Measurements from ENCODE around the gene CSNK1G3. TPM values are rescaled to one million over a fixed set of nuclear protein-coding genes. Genes with fewer than 3 reads are reported as not detected.

CSNK1G3 gene
- total RNA-seq, 1 experiment from 2014 or later = 51.1 TPM

DNA sequence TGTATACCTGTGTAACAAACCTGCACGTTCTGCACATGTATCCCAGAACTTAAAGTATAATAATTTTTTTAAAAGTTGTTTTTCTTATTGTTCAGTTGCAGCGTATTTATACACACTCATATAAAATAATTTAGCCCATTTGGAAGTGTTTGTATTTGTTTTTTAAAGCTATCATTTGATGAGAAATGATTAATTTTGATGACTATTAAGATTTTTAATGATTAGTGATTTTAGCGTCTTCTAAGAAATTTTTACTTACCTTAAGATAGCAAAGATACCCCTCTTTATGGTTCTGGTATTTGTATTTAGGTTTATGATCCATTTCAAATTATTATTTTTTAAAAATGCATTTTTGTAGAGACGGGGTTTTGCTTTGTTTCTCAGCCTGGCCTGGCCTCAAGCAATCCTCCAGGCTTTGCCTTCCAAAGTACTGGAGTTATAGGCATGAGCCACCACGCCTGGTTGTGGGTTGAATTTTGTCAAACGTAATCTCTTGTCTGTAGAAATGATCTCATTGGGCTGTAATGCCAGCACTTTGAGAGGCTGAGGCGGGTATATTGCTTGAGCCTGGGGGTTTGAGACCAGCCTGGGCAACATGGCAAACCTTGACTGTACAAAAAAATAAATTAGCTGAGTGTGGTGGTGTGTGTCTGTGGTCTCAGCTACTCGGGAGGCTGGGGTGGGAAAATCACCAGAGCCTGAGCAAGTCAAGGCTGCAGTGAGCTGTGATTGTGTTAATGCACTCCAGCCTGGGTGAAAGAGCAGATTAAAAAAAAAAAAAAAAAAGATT, 26.9 kb downstream of the CSNK1G3 start:
- BruUV-seq (replicated peaks) = no TSS peak
- no peak for DNase-seq (ENCODE audit: low read depth, low spot score)
- CTCF ChIA-PET = no interaction called here
- no peak for ATAC-seq
- H3K9ac ChIP-seq (ENCODE audit: low read length) = no peak overlapping the region
- H4K20me1 ChIP-seq (ENCODE audit: insufficient read depth) = peaks cover 4% of the 10 kb centered on the region
- no peak overlapping the region for H3K4me3 ChIP-seq (replicated peaks in 1 of 2; ENCODE audit: low read depth in 1 of 2, low read length in 2 of 2)
- no peaks in the 10 kb centered on the region for H3K36me3 ChIP-seq (ENCODE audit: control insufficient read depth in 1 of 2, insufficient read depth in 2 of 2, low read length in 2 of 2)
- H3K27me3 ChIP-seq (ENCODE audit: insufficient read depth, low read length) = no peaks in the 10 kb centered on the region
- intact Hi-C loops (cut with micrococcal nuclease) = no loop called here
- no peaks in the 10 kb centered on the region for H3K9me3 ChIP-seq (ENCODE audit: control insufficient read depth in 1 of 2, insufficient read depth in 1 of 2, low read depth in 1 of 2, low read length in 2 of 2)
- H3K9me2 ChIP-seq (ENCODE audit: insufficient read depth) = no peaks in the 10 kb centered on the region
- RAD21 ChIA-PET (ENCODE audit: low non-redundant PET in 1 of 2, low total read pairs in 2 of 2, uncharacterized antibody in 2 of 2, unreplicated experiment in 2 of 2) = no interaction called here
- TF ChIP-seq FOSL1 (IDR thresholded peaks at IDR 0.05; ENCODE audit: low read depth) (no peak), SRF (IDR thresholded peaks at IDR 0.05; ENCODE audit: low read depth) (no peak), ZFX (IDR thresholded peaks at IDR 0.05) (no peak), JUND (IDR thresholded peaks at IDR 0.05) (no peak), CEBPB (IDR thresholded peaks at IDR 0.05; ENCODE audit: low read depth) (no peak), EGR1 (IDR thresholded peaks at IDR 0.05; ENCODE audit: low read depth) (no peak), TCF7L2 (IDR thresholded peaks at IDR 0.05; ENCODE audit: borderline replicate concordance, extremely low read depth, insufficient read depth, insufficient read length) (no peak)
- H3K4me2 ChIP-seq (ENCODE audit: low read length) = no peak overlapping the region
- POLR2A ChIA-PET = no interaction called here
- H2AFZ ChIP-seq (ENCODE audit: low read depth, low read length, poor library complexity, severe bottlenecking) = no peak overlapping the region
- no peak overlapping the region for H3K27ac ChIP-seq (ENCODE audit: low read depth, low read length)
- H3K4me1 ChIP-seq (ENCODE audit: control insufficient read depth in 1 of 2, insufficient read depth in 2 of 2, low read length in 2 of 2) = no peaks in the 10 kb centered on the region
- H3K79me2 ChIP-seq (ENCODE audit: insufficient read depth, low read length) = peaks cover 92% of the 10 kb centered on the region

DNA sequence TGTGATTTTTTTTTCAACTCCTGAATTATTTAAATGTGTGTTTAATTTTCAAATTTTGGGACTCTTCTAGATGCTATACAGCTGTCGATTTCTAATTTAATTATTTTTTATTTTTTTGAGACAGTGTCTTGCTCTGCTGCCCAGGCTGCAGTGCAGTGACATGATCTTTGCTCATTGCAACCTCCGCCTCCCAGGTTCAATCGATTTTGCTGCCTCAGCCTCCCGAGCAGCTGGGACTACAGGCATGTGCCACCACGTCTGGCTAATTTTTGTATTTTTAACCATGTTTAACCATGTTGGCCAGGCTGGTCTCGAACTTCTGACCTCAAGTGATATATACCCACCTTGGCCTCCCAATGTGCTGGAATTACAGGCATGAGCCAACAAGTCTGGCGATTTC, 28.6 kb downstream of the CSNK1G3 start:
- no peak for DNase-seq (ENCODE audit: low read depth, low spot score)
- intact Hi-C loops (cut with micrococcal nuclease) = no loop called here
- Histone ChIP-seq H3K9ac (ENCODE audit: low read length) (no peak overlapping the region), H3K4me1 (ENCODE audit: control insufficient read depth in 1 of 2, insufficient read depth in 2 of 2, low read length in 2 of 2) (no peaks in the 10 kb centered on the region), H3K27ac (ENCODE audit: low read depth, low read length) (no peak overlapping the region), H3K4me3 (replicated peaks in 1 of 2; ENCODE audit: low read depth in 1 of 2, low read length in 2 of 2) (no peak overlapping the region), H4K20me1 (ENCODE audit: insufficient read depth) (peaks cover 7% of the 10 kb centered on the region), H3K79me2 (ENCODE audit: insufficient read depth, low read length) (peaks cover 95% of the 10 kb centered on the region), H3K9me3 (ENCODE audit: control insufficient read depth in 1 of 2, insufficient read depth in 1 of 2, low read depth in 1 of 2, low read length in 2 of 2) (no peaks in the 10 kb centered on the region), H3K9me2 (ENCODE audit: insufficient read depth) (no peaks in the 10 kb centered on the region), H3K27me3 (ENCODE audit: insufficient read depth, low read length) (no peaks in the 10 kb centered on the region), H3K36me3 (ENCODE audit: control insufficient read depth in 1 of 2, insufficient read depth in 2 of 2, low read length in 2 of 2) (no peaks in the 10 kb centered on the region), H3K4me2 (ENCODE audit: low read length) (no peak overlapping the region), H2AFZ (ENCODE audit: low read depth, low read length, poor library complexity, severe bottlenecking) (no peak overlapping the region)
- ChIA-PET CTCF (no interaction called here), RAD21 (ENCODE audit: low non-redundant PET in 1 of 2, low total read pairs in 2 of 2, uncharacterized antibody in 2 of 2, unreplicated experiment in 2 of 2) (no interaction called here), POLR2A (no interaction called here)
- no TSS peak for BruUV-seq (replicated peaks)
- no peak for ATAC-seq
- TF ChIP-seq ZBTB33 (IDR thresholded peaks at IDR 0.05; ENCODE audit: extremely low read depth, insufficient replicate concordance, low read length) = no peak
- no peak for TF ChIP-seq POLR2A (IDR thresholded peaks at IDR 0.05; ENCODE audit: borderline replicate concordance, extremely low read depth, insufficient read depth, insufficient read length)
- no peak for TF ChIP-seq SRF (IDR thresholded peaks at IDR 0.05; ENCODE audit: low read depth)
- TF ChIP-seq CEBPB (IDR thresholded peaks at IDR 0.05; ENCODE audit: low read depth) = no peak
- no peak for TF ChIP-seq SP1 (IDR thresholded peaks at IDR 0.05; ENCODE audit: low read depth)
- TF ChIP-seq, protein P1, sequence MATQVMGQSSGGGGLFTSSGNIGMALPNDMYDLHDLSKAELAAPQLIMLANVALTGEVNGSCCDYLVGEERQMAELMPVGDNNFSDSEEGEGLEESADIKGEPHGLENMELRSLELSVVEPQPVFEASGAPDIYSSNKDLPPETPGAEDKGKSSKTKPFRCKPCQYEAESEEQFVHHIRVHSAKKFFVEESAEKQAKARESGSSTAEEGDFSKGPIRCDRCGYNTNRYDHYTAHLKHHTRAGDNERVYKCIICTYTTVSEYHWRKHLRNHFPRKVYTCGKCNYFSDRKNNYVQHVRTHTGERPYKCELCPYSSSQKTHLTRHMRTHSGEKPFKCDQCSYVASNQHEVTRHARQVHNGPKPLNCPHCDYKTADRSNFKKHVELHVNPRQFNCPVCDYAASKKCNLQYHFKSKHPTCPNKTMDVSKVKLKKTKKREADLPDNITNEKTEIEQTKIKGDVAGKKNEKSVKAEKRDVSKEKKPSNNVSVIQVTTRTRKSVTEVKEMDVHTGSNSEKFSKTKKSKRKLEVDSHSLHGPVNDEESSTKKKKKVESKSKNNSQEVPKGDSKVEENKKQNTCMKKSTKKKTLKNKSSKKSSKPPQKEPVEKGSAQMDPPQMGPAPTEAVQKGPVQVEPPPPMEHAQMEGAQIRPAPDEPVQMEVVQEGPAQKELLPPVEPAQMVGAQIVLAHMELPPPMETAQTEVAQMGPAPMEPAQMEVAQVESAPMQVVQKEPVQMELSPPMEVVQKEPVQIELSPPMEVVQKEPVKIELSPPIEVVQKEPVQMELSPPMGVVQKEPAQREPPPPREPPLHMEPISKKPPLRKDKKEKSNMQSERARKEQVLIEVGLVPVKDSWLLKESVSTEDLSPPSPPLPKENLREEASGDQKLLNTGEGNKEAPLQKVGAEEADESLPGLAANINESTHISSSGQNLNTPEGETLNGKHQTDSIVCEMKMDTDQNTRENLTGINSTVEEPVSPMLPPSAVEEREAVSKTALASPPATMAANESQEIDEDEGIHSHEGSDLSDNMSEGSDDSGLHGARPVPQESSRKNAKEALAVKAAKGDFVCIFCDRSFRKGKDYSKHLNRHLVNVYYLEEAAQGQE (IDR thresholded peaks at IDR 0.05; ENCODE audit: low read depth) = no peak
- TF ChIP-seq ELF1 (IDR thresholded peaks at IDR 0.05; ENCODE audit: borderline replicate concordance, low read depth) = no peak

Measured in HCT116 (cell line).